CD4-positive, alpha-beta memory T cell (primary cell): ENCODE measurements around the gene USP28. TPM values are rescaled to one million over a fixed set of nuclear protein-coding genes. Genes with fewer than 3 reads are reported as not detected.

ENCODE experiments used
- CTCF ChIA-PET: fragments of 350-600 bp; sonication (Branson Sonifier 250); formaldehyde crosslinking; loops from one replicate; lab custom pipeline; 2021; ENCODE audit warnings: inconsistent platforms; ENCODE audit not compliant: partially characterized antibody; lab: Charles Lee
- POLR2A ChIA-PET: fragments of 350-600 bp; sonication (Branson Sonifier 250); formaldehyde crosslinking; loops from one replicate; lab custom pipeline; 2021; ENCODE audit not compliant: partially characterized antibody; lab: Charles Lee
- DNase-seq, 5 donors: peaks; one replicate each; pipeline versions ENCODE4 v3.0.0 to v3.0.0-alpha.2; 2020 to 2022; ENCODE audit warnings: mixed read lengths in 1 of 5
- H3K27ac ChIP-seq: one replicate; pipeline ENCODE4 v1.7.0; 2013; ENCODE audit warnings: low read depth, low read length
- H3K27me3 ChIP-seq: 2 replicates; pipeline ENCODE4 v1.7.0; 2013; ENCODE audit warnings: mild to moderate bottlenecking, low read length, moderate library complexity; ENCODE audit not compliant: insufficient read depth
- H3K36me3 ChIP-seq: 2 replicates; pipeline ENCODE4 v1.7.0; 2013; ENCODE audit warnings: mild to moderate bottlenecking, low read length, moderate library complexity; ENCODE audit not compliant: insufficient read depth
- H3K4me1 ChIP-seq: 2 replicates; pipeline ENCODE4 v1.7.0; 2013; ENCODE audit warnings: mild to moderate bottlenecking, low read length, moderate library complexity; ENCODE audit not compliant: insufficient read depth
- H3K4me3 ChIP-seq, 2 donors: one replicate each; pipeline ENCODE4 v1.7.0; 2013; ENCODE audit warnings: low read length in 2 of 2, mild to moderate bottlenecking in 1 of 2
- H3K9me3 ChIP-seq, 2 donors: one replicate each; pipeline ENCODE4 v1.7.0; 2013; ENCODE audit warnings: low read length in 2 of 2, control low read depth in 1 of 2; ENCODE audit not compliant: control insufficient read depth in 1 of 2
- H3K27ac Mint-ChIP-seq, 7 donors: one replicate each; pipeline ENCODE4 v1.8.0; 2020 to 2021; ENCODE audit warnings: mixed read lengths in 7 of 7, mild to moderate bottlenecking in 6 of 7, inconsistent platforms in 3 of 7, moderate library complexity in 3 of 7
- H3K27me3 Mint-ChIP-seq, 2 donors: one replicate each; pipeline ENCODE4 v1.8.0; 2020 to 2021; ENCODE audit warnings: mixed read lengths in 2 of 2
- H3K36me3 Mint-ChIP-seq, 2 donors: one replicate each; pipeline ENCODE4 v1.8.0; 2020 to 2021; ENCODE audit warnings: mixed read lengths in 2 of 2, inconsistent platforms in 1 of 2, mild to moderate bottlenecking in 1 of 2
- H3K4me1 Mint-ChIP-seq, 4 donors: one replicate each; pipeline ENCODE4 v1.8.0; 2020 to 2021; ENCODE audit warnings: mixed read lengths in 4 of 4, mild to moderate bottlenecking in 1 of 4
- H3K4me3 Mint-ChIP-seq, 8 donors: one replicate each; pipeline ENCODE4 v1.8.0; 2020 to 2021; ENCODE audit warnings: mixed read lengths in 8 of 8, mild to moderate bottlenecking in 7 of 8, moderate library complexity in 6 of 8, inconsistent platforms in 3 of 8
- H3K9me3 Mint-ChIP-seq, 8 donors: one replicate each; pipeline ENCODE4 v1.8.0; 2020 to 2021; ENCODE audit warnings: mixed read lengths in 8 of 8, mild to moderate bottlenecking in 5 of 8, inconsistent platforms in 3 of 8, moderate library complexity in 1 of 8
- intact Hi-C: fragments of 100-400 bp; cut with micrococcal nuclease; formaldehyde crosslinking; loops from one replicate; pipeline ENCODE4 v1.15.1; 2023
- polyA plus RNA-seq, 2 donors: library from polyadenylated mRNA; unstranded; fragments of 300-500 nt; fragmentation: Illumina TruSeq; gene quantifications; one replicate each; pipeline ENCODE4 v1.2.3, GENCODE V29; 2021
- total RNA-seq, 2 experiments: library from RNA; stranded (reverse); gene quantifications; one replicate each; pipeline ENCODE4 v1.2.3, GENCODE V29; 2021

USP28 gene
- total and polyA plus RNA-seq, 4 experiments from 2014 or later = 17.2 to 22.4 (median 18.3) TPM

DNA sequence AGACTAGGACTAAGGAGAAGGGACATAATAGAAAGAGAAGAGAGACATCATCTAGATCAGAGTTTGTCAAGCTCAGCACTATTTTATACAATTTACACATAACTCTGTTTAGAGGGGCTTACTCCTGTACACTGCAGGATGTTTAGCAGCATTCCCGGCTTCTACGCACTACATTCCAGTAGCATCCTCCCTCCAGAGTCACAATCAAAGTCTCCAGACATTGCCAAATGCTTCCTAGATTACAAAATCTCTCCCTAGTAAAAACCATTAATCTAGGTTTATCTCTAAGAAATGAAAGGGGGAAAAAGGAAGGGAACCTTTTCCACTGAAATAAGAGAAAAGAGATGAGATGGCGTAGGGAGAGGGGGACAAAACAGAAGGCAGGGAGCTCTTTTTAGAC lies 4.0 kb downstream of the USP28 start:
- no peaks in the 10 kb centered on the region for H3K36me3 ChIP-seq
- ChIA-PET POLR2A (no interaction called here), CTCF (interaction anchor here (1.0 to 1.1 kb wide), 2 partner anchors 26 to 75 kb away, joined by 3 to 4 read pairs; no protein-coding TSS in a partner anchor)
- no peaks in the 10 kb centered on the region for H3K27me3 ChIP-seq
- H3K4me3 ChIP-seq = no peak overlapping the region
- Mint-ChIP-seq H3K4me1 (peaks cover 19 to 48% (median 32%) of the 10 kb centered on the region in 4 donors), H3K36me3 (peaks cover 15 to 21% of the 10 kb centered on the region in 2 donors), H3K4me3 (no peak overlapping the region), H3K27me3 (no peaks in the 10 kb centered on the region), H3K9me3 (peaks cover 0 to 3% (median 0%) of the 10 kb centered on the region in 8 donors), H3K27ac (no peak overlapping the region)
- no peaks in the 10 kb centered on the region for H3K9me3 ChIP-seq
- DNase-seq = no peak
- no peak overlapping the region for H3K27ac ChIP-seq
- peaks cover 19% of the 10 kb centered on the region for H3K4me1 ChIP-seq
- intact Hi-C loops = no loop called here

DNA sequence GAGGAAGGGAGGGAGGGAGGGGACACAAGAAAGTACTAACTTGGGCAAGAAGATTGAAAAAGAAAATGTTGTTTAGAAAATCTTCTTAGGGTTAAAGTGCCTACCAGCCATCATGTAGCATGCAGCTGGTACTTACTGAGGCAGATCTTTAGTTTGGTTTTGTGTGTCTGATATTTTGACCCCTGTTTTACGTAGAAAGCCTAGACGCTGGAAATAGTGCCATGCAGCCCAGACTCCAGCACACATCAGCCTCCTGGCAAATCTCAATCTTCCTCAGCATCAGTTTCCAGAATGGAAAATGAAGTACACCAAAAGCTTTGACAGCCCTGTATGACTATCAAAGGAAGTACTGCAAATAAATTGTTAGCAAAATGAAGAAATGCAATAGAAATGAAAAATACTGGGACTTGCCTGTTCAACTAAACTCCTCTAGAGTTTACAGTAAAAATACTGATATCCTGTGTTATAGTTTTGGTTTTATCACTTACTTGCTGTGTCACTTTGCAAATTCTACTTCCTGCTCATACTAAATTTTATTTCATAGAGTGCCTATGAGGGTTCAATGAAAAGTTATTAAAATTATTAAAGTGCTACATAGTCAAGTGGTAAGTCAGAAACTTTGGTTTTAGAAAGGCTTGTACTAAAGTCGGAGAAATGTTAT lies 7.4 kb downstream of the USP28 start:
- no peak overlapping the region for H3K27ac ChIP-seq
- H3K4me3 Mint-ChIP-seq = no peak overlapping the region

DNA sequence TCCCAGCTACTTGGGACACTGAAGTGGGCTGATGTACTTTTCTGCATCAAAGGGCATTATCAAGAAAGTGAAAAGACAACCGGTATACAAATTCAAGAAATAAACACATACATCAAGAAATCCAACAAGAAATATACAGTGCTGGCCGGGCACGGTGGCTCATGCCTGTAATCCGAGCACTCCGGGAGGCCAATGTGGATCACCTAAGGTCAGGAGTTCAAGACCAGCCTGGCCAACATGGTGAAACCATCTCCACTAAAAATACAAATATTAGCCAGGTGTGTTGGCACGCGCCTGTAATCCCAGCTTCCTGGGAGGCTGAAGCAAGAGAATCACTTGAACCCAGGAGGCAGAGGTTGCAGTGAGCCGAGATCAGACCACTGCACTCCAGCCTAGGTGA lies 9.5 kb downstream of the USP28 start:
- no peaks in the 10 kb centered on the region for H3K36me3 ChIP-seq
- H3K4me1 ChIP-seq = no peaks in the 10 kb centered on the region
- Mint-ChIP-seq H3K27ac (no peak overlapping the region), H3K9me3 (no peaks in the 10 kb centered on the region), H3K27me3 (no peaks in the 10 kb centered on the region), H3K4me3 (no peak overlapping the region), H3K4me1 (peaks cover 10 to 21% (median 14%) of the 10 kb centered on the region in 4 donors), H3K36me3 (peaks cover 10 to 29% of the 10 kb centered on the region in 2 donors)
- H3K27ac ChIP-seq = no peak overlapping the region
- H3K4me3 ChIP-seq = no peak overlapping the region
- H3K9me3 ChIP-seq = no peaks in the 10 kb centered on the region
- ChIA-PET POLR2A (no interaction called here), CTCF (no interaction called here)
- intact Hi-C loops = no loop called here
- no peak for DNase-seq
- H3K27me3 ChIP-seq = no peaks in the 10 kb centered on the region

More for the DNA sequence above, 7.4 kb downstream of the USP28 start:
- H3K27me3 ChIP-seq = no peaks in the 10 kb centered on the region
- H3K4me3 ChIP-seq = no peak overlapping the region
- DNase-seq = no peak
- H3K36me3 Mint-ChIP-seq = peaks cover 8 to 26% of the 10 kb centered on the region in 2 donors
- no peaks in the 10 kb centered on the region for H3K36me3 ChIP-seq
- peaks cover 2% of the 10 kb centered on the region for H3K4me1 ChIP-seq
- no peaks in the 10 kb centered on the region for H3K9me3 ChIP-seq
- peak overlapping the region in 1 of 7 donors; percentile 66 for H3K27ac Mint-ChIP-seq
- H3K9me3 Mint-ChIP-seq = no peaks in the 10 kb centered on the region
- no peaks in the 10 kb centered on the region for H3K27me3 Mint-ChIP-seq
- H3K4me1 Mint-ChIP-seq = peaks cover 7 to 24% (median 14%) of the 10 kb centered on the region in 4 donors
- intact Hi-C loops = no loop called here
- ChIA-PET POLR2A (no interaction called here), CTCF (interaction anchor here (1.0 kb wide), 1 partner anchor 29 kb away, joined by 4 read pairs; no protein-coding TSS in a partner anchor)

DNA sequence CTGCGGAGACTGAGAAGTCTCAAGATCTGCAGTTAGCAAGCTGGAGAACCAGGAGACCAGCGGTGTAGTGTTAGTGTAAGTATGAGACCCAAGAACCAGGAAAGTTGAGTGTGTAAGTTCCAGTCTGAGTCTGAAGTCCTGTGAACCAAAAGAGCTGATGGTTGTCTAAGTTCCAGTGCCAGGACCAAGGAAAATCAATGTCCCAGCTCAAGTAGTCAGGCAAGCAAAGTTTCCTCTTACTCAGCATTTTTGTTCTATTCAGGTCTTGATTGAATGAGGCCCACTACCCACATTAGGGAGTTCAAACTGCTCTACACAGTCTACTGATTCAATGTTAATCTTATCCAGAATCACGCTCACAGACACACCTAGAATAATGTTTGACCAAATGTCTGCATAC lies 11.0 kb downstream of the USP28 start:
- H3K27me3 Mint-ChIP-seq = no peaks in the 10 kb centered on the region
- Histone ChIP-seq H3K4me3 (no peak overlapping the region), H3K27me3 (no peaks in the 10 kb centered on the region), H3K9me3 (no peaks in the 10 kb centered on the region), H3K27ac (no peak overlapping the region), H3K4me1 (peaks cover 5% of the 10 kb centered on the region), H3K36me3 (no peaks in the 10 kb centered on the region)
- DNase-seq = no peak
- intact Hi-C loops = no loop called here
- no peak overlapping the region for H3K4me3 Mint-ChIP-seq
- H3K9me3 Mint-ChIP-seq = no peaks in the 10 kb centered on the region
- CTCF ChIA-PET = no interaction called here
- no peak overlapping the region for H3K27ac Mint-ChIP-seq
- peaks cover 10 to 26% of the 10 kb centered on the region in 2 donors for H3K36me3 Mint-ChIP-seq
- POLR2A ChIA-PET = no interaction called here
- H3K4me1 Mint-ChIP-seq = peaks cover 17 to 24% (median 22%) of the 10 kb centered on the region in 4 donors

DNA sequence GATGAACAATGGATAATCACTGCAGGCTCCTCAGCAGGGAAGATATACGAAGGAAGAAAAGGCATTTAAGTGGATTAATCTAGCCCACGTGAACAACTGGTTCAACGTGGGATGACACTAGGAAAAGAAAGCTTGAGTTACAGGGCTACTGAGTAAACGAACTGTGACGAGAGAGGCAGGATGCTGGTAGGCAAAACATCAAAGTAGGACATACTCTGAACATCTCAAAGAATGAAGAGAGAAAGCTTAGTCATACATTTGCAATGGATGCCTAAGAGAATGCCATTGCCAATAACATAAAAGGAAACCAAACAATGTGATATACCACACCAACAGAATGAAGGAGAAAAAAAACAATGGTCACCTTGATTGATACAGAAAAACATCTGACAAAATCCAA lies 12.9 kb downstream of the USP28 start:
- Histone ChIP-seq H3K9me3 (no peaks in the 10 kb centered on the region), H3K36me3 (no peaks in the 10 kb centered on the region), H3K27ac (no peak overlapping the region), H3K27me3 (no peaks in the 10 kb centered on the region), H3K4me3 (no peak overlapping the region), H3K4me1 (peaks cover 10% of the 10 kb centered on the region)
- intact Hi-C loops = no loop called here
- Mint-ChIP-seq H3K9me3 (no peaks in the 10 kb centered on the region), H3K4me3 (peak overlapping the region in 1 of 8 donors; percentile 11), H3K27ac (peak overlapping the region in 3 of 7 donors; percentile 70 to 87 (median 82)), H3K4me1 (peaks cover 15 to 22% (median 19%) of the 10 kb centered on the region in 4 donors), H3K27me3 (no peaks in the 10 kb centered on the region), H3K36me3 (peaks cover 7 to 18% of the 10 kb centered on the region in 2 donors)
- ChIA-PET POLR2A (no interaction called here), CTCF (no interaction called here)
- no peak for DNase-seq

DNA sequence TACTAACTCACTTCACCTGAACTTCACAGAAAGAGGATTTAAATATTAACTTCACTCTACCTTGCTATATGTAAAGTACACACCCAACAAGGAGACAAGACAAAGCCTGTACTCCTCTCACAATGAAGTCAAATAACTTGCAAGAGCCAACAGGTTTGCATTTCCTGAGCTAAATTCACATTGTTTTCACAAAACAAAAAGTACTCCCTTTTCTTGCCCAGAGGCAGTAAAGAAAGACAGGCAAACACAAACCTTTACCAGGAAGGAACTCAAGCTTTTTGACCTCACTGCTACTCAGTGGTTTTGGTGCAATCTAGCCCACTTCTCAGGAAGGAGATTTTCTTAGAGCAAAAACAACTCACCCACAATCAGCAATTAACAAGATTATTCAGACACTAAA lies 15.7 kb downstream of the USP28 start:
- H3K27ac Mint-ChIP-seq = peak overlapping the region in 3 of 7 donors; percentile 15 to 64 (median 18)
- H3K4me1 Mint-ChIP-seq = peaks cover 15 to 20% (median 18%) of the 10 kb centered on the region in 4 donors
- H3K36me3 ChIP-seq = no peaks in the 10 kb centered on the region
- no peaks in the 10 kb centered on the region for H3K9me3 ChIP-seq
- no peak overlapping the region for H3K27ac ChIP-seq
- H3K4me1 ChIP-seq = peaks cover 10% of the 10 kb centered on the region
- peak overlapping the region in 3 of 8 donors; percentile 12 to 41 (median 32) for H3K4me3 Mint-ChIP-seq
- H3K4me3 ChIP-seq = no peak overlapping the region
- POLR2A ChIA-PET = interaction anchor here (0.6 to 1.4 kb wide), 2 partner anchors 15 to 728 kb away, joined by 3 read pairs; no protein-coding TSS in a partner anchor
- no peak for DNase-seq
- intact Hi-C loops = no loop called here
- peaks cover 3 to 6% of the 10 kb centered on the region in 2 donors for H3K36me3 Mint-ChIP-seq
- H3K9me3 Mint-ChIP-seq = no peaks in the 10 kb centered on the region
- no peaks in the 10 kb centered on the region for H3K27me3 ChIP-seq
- H3K27me3 Mint-ChIP-seq = no peaks in the 10 kb centered on the region
- CTCF ChIA-PET = interaction anchor here (0.5 to 1.7 kb wide), 3 partner anchors 13 to 64 kb away, joined by 4 read pairs; no protein-coding TSS in a partner anchor

DNA sequence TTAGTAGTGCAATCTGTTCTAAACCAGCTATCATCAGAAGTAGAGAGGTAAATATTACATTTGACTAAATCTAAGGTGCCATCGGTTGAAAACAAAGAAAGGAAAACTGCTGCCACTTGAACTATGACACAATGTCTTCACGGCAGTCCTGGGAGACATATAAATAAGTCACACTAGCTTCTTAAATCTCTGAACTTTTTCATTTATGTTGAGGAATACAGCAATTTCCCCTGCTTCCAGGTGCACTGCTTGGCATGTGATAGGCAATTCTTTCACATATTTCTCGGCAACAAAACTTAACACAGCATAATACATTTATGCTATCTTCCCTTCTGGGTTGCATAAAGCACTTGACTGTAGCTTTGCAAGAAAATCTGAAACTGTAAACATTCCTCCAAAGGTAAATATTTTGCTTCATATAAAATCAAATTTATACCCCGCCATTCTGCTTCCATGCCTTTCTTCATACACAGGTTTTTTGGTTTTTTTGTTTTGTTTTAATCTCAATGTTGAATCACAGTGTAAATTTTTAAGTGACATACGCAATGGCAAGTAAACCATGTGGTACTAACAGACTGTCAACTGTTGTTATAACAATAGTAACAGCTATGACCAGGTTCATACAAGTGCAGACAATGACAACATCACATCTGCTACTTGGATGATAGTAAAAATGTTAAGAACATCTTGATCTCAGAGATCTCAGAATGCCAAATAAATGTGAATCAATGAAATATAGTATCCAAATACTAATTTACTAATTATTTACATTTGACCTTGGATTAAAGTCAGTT lies 18.2 kb downstream of the USP28 start:
- H3K27ac ChIP-seq = no peak overlapping the region
- H3K4me3 ChIP-seq = no peak overlapping the region
- no peaks in the 10 kb centered on the region for H3K27me3 ChIP-seq
- H3K4me1 Mint-ChIP-seq = peaks cover 10 to 14% (median 12%) of the 10 kb centered on the region in 4 donors
- H3K4me3 Mint-ChIP-seq = no peak overlapping the region
- H3K36me3 Mint-ChIP-seq = peaks cover 8 to 11% of the 10 kb centered on the region in 2 donors
- CTCF ChIA-PET = no interaction called here
- no peak for DNase-seq
- POLR2A ChIA-PET = no interaction called here
- intact Hi-C loops = no loop called here
- no peaks in the 10 kb centered on the region for H3K9me3 Mint-ChIP-seq
- H3K27ac Mint-ChIP-seq = no peak overlapping the region
- H3K4me1 ChIP-seq = peaks cover 10% of the 10 kb centered on the region
- peaks cover 4% of the 10 kb centered on the region for H3K36me3 ChIP-seq
- no peaks in the 10 kb centered on the region for H3K9me3 ChIP-seq
- no peaks in the 10 kb centered on the region for H3K27me3 Mint-ChIP-seq
